ENCODE measurements around the gene SYNE2. TPM values are rescaled to one million over a fixed set of nuclear protein-coding genes. Genes with fewer than 3 reads are reported as not detected.
A peak's percentile ranks its signal among the peaks of the same experiment; 100 is the strongest.

The SYNE2 gene
- total and polyA plus RNA-seq, 2 of the 8 experiments (the other 6 are each of a cell fraction or from before 2014, with no cell fraction given): 32.6 to 46.1 TPM

GRCh38 chr14:64201296-64201695 lies 348.5 kb downstream of the SYNE2 start:
- Histone ChIP-seq H2BK20ac (ENCODE audit: low read length) (no peak overlapping the region), H3K23ac (ENCODE audit: insufficient read length) (no peak overlapping the region), H3K56ac (replicated peaks; ENCODE audit: insufficient read length, low read depth, low read length) (no peak overlapping the region), H3K9ac (replicated peaks in 1 of 4; ENCODE audit: extremely low read depth in 1 of 4, low read depth in 3 of 4, low read length in 3 of 4) (no peak overlapping the region), H2BK15ac (ENCODE audit: low read length) (no peak overlapping the region), H3K27ac (ENCODE audit: low read depth, low read length) (no peak overlapping the region), H3K9me3 (ENCODE audit: insufficient read depth in 2 of 2, low read depth in 1 of 2, low read length in 1 of 2) (no peaks in the 10 kb centered on the region), H4K8ac (ENCODE audit: extremely low read depth, insufficient read depth, low read length) (peak overlapping the region; percentile 31; the same call in 1 of the 2 replicates), H3K4me2 (ENCODE audit: insufficient read depth in 1 of 2, low read depth in 2 of 2, low read length in 2 of 2) (no peak overlapping the region), H3K36me3 (ENCODE audit: control insufficient read depth in 2 of 4, insufficient read depth in 4 of 4, low read length in 3 of 4) (no peaks in the 10 kb centered on the region), H4K20me1 (replicated peaks in 1 of 2; ENCODE audit: control insufficient read depth in 1 of 2, insufficient read depth in 2 of 2, low read length in 2 of 2) (peaks cover 0 to 2% of the 10 kb centered on the region in 2 experiments), H2BK12ac (ENCODE audit: low read depth, low read length) (no peak overlapping the region), H3K18ac (ENCODE audit: extremely low read depth, low read length) (no peak overlapping the region), H3K79me1 (ENCODE audit: low read depth, low read length) (no peaks in the 10 kb centered on the region; the same call in 1 of the 2 replicates), H3K79me2 (ENCODE audit: control insufficient read depth in 1 of 2, insufficient read depth in 2 of 2, low read length in 2 of 2) (peaks cover 0 to 5% of the 10 kb centered on the region in 2 experiments; a peak in 1 of 4 replicates), H4K5ac (ENCODE audit: insufficient read length, low read depth, low read length) (no peak overlapping the region), H3K4ac (replicated peaks; ENCODE audit: insufficient read length, low read depth, low read length) (no peak overlapping the region), H2AK5ac (ENCODE audit: low read depth, low read length) (no peak overlapping the region), H2BK5ac (ENCODE audit: low read depth, low read length) (no peak overlapping the region), H3K23me2 (ENCODE audit: low read depth, low read length) (no peaks in the 10 kb centered on the region), H3K4me3 (ENCODE audit: extremely low read depth in 1 of 4, insufficient read depth in 2 of 4, low read depth in 3 of 4, low read length in 4 of 4) (no peak overlapping the region), H2AFZ (ENCODE audit: low read length) (no peak overlapping the region), H3K27me3 (replicated peaks in 1 of 4; ENCODE audit: control insufficient read depth in 3 of 4, extremely low read depth in 1 of 4, insufficient read depth in 3 of 4, low read length in 3 of 4) (no peaks in the 10 kb centered on the region), H3K4me1 (replicated peaks in 1 of 4; ENCODE audit: control insufficient read depth in 3 of 4, insufficient read depth in 4 of 4, low read length in 3 of 4) (peaks cover 3 to 20% (median 13%) of the 10 kb centered on the region in 4 experiments), H2BK120ac (replicated peaks; ENCODE audit: low read depth, low read length) (no peak overlapping the region), H3K14ac (ENCODE audit: insufficient read length) (no peak overlapping the region), H4K91ac (replicated peaks; ENCODE audit: insufficient read length, low read length) (no peak overlapping the region)
- CTCF ChIA-PET (ENCODE audit: partially characterized antibody): interaction anchor here (1.1 to 1.5 kb wide), 3 partner anchors 10 to 102 kb away, joined by 3 to 6 read pairs (median 4); no protein-coding TSS in a partner anchor
- 80% methylated on average over 7 of the region's 7 CpGs; no CpG with 5 or more reads in 1 of the 2 experiments for WGBS, 2 experiments (ENCODE audit: extremely low coverage in 1 of 2, insufficient coverage in 1 of 2, insufficient read length in 1 of 2, insufficient replicate concordance in 2 of 2, low coverage in 1 of 2, low lambda C conversion rate in 2 of 2, missing lambda C conversion rate in 1 of 2)
- DNase-seq (ENCODE audit: low read depth in 1 of 2, low spot score in 2 of 2) (no peak), FAIRE-seq (no peak)
- TF ChIP-seq GABPA (IDR thresholded peaks at IDR 0.05; ENCODE audit: borderline replicate concordance, insufficient read depth, low read length) (no peak), USF2 (IDR thresholded peaks at IDR 0.05; ENCODE audit: low read length) (no peak), POLR2AphosphoS5 (IDR thresholded peaks at IDR 0.05; ENCODE audit: low read depth, low read length) (no peak), SIRT6 (IDR thresholded peaks at IDR 0.05; ENCODE audit: low read length) (no peak), HDAC6 (IDR thresholded peaks at IDR 0.05; ENCODE audit: low read depth, low read length) (no peak), RFX5 (IDR thresholded peaks at IDR 0.05; ENCODE audit: borderline replicate concordance, low read depth, low read length) (no peak), CBX5 (IDR thresholded peaks at IDR 0.05; ENCODE audit: low read depth, low read length) (no peak), TCF12 (IDR thresholded peaks at IDR 0.05; ENCODE audit: low read depth, low read length) (no peak), MAX (IDR thresholded peaks at IDR 0.05) (no peak), PHF8 (conservative IDR thresholded peaks at IDR 0.05; ENCODE audit: low read depth, low read length) (no peak), SIN3A (conservative IDR thresholded peaks at IDR 0.05 in 1 of 2, IDR thresholded peaks at IDR 0.05 in 1 of 2; ENCODE audit: low read depth in 1 of 2, low read length in 2 of 2) (no peak), GTF2F1 (IDR thresholded peaks at IDR 0.05; ENCODE audit: borderline replicate concordance, low read depth, low read length) (no peak), POLR2A (IDR thresholded peaks at IDR 0.05; ENCODE audit: control extremely low read depth in 1 of 2, low read depth in 2 of 2, low read length in 2 of 2) (no peak)
- POLR2A ChIA-PET (ENCODE audit: partially characterized antibody): interaction anchor here (1.5 kb wide), 1 partner anchor 10 kb away, joined by 3 read pairs; no protein-coding TSS in a partner anchor

All from H1 (cell line).